HEK293T (cell line): ENCODE measurements around the gene DYNLRB2.

Experiments used
- ELF4 ChIP-seq: fragments of 450-650 bp; IDR thresholded peaks from 2 replicates; pipeline ENCODE4 v1.6.1; 2017; ENCODE audit warnings: antibody characterized with exemption
- FOXM1 ChIP-seq: fragments of 450-650 bp; IDR thresholded peaks from 2 replicates; pipeline ENCODE4 v1.6.1; 2017; ENCODE audit warnings: mild to moderate bottlenecking, borderline replicate concordance
- PKNOX1 ChIP-seq: fragments of 450-650 bp; IDR thresholded peaks from 2 replicates; pipeline ENCODE4 v1.6.1; 2016

DNA sequence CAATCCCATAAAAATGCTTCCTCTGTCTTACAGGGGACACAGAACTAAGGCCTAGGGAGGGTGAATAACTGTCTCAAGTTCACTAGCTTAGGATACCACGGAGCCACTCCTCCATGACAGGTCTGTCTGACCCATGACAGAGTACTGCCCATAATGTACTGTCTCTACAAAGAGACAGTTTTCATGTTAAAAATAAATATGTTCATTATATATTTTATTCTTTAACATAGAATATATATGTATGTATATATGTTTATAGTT lies 28.3 kb upstream of the DYNLRB2 start:
- TF ChIP-seq PKNOX1 (no peak), ELF4 (no peak), FOXM1 (no peak)
